ENCODE measurements around the gene IRX3. TPM values are rescaled to one million over a fixed set of nuclear protein-coding genes. Genes with fewer than 3 reads are reported as not detected.

The IRX3 gene
- total RNA-seq, 1 experiment from 2014 or later, result 2.4 TPM

DNA sequence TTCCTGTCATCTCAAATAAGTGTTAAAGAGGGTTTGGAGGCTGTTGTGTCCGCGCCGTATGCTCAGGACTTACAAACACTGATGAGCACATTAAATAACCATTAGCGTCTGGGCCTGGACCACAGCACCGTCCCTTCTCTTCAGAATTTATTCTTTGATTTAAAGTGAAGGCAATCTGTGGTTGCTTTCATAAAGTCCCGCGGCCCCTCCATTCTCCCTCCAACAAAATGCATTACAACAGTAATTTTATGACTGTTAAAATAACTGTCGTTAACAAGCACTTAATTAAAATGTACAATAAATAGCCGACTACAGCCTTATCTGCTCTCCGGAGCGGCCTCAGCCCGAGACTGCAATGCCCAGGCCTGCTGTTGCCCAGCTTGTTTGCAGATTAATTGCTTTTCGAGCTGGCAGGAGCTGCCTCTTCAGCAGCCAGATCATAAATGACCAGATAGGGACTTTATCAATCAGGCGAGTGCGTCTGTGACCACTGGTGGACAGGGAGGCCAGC is 30.6 kb upstream of the IRX3 start:
- H2BK20ac ChIP-seq (ENCODE audit: low read depth, low read length, poor library complexity, severe bottlenecking), result no peak overlapping the region
- H3K27me3 ChIP-seq (ENCODE audit: insufficient read depth, low read length), result no peaks in the 10 kb centered on the region
- no peak overlapping the region for H3K14ac ChIP-seq (ENCODE audit: insufficient read depth, low read length)
- no peak for DNase-seq
- no peaks in the 10 kb centered on the region for H3K23me2 ChIP-seq (ENCODE audit: insufficient read length, low read depth, low read length, poor library complexity, severe bottlenecking)
- no peak overlapping the region for H2AK5ac ChIP-seq (ENCODE audit: insufficient read length, low read length)
- no peak overlapping the region for H2BK12ac ChIP-seq (ENCODE audit: insufficient read length, low read depth, low read length)
- H3K23ac ChIP-seq (ENCODE audit: insufficient read length, low read depth, low read length), result no peak overlapping the region
- H3K79me1 ChIP-seq (ENCODE audit: insufficient read depth, low read depth, low read length, poor library complexity, severe bottlenecking), result no peaks in the 10 kb centered on the region
- H2BK120ac ChIP-seq (ENCODE audit: low read depth, low read length, poor library complexity, severe bottlenecking), result no peak overlapping the region
- H3K9me3 Mint-ChIP-seq, result peaks cover 0 to 5% of the 10 kb centered on the region in 2 experiments; a peak in 1 of 5 replicates
- no peak overlapping the region for H3K56ac ChIP-seq (ENCODE audit: insufficient read length, low read depth, low read length)
- peaks cover 12% of the 10 kb centered on the region; the same call in 1 of the 2 replicates for H3K4me1 ChIP-seq (ENCODE audit: insufficient read depth, low read length)
- H3K27me3 Mint-ChIP-seq (ENCODE audit: low read depth), result peaks cover 11% of the 10 kb centered on the region
- H4K91ac ChIP-seq (ENCODE audit: insufficient read length, low read depth, low read length), result no peak overlapping the region
- H3K4me2 ChIP-seq (ENCODE audit: insufficient read depth, insufficient read length, low read length), result no peak overlapping the region
- no peak overlapping the region for H3K27ac ChIP-seq (ENCODE audit: insufficient read length, low read depth, low read length)
- H3K18ac ChIP-seq (ENCODE audit: insufficient read length, low read depth, low read length), result no peak overlapping the region
- no peak overlapping the region for H3T11ph ChIP-seq (ENCODE audit: low read length)
- H4K8ac ChIP-seq (replicated peaks; ENCODE audit: insufficient read length, low read depth, low read length), result no peak overlapping the region
- H3K4ac ChIP-seq (ENCODE audit: low read depth, low read length), result no peak overlapping the region
- H3K4me1 Mint-ChIP-seq, result peaks cover 19 to 23% of the 10 kb centered on the region in 2 experiments
- no peak overlapping the region for H4K5ac ChIP-seq (ENCODE audit: insufficient read length, low read depth, low read length)
- no peaks in the 10 kb centered on the region for H3K36me3 Mint-ChIP-seq (ENCODE audit: insufficient read depth in 1 of 3, low read depth in 3 of 3)
- no peaks in the 10 kb centered on the region for H4K20me1 ChIP-seq (ENCODE audit: control insufficient read depth, insufficient read depth, insufficient read length)
- H2BK5ac ChIP-seq (ENCODE audit: insufficient read length, low read length), result no peak overlapping the region
- no peak overlapping the region for H3K4me3 Mint-ChIP-seq
- no peaks in the 10 kb centered on the region for H3K79me2 ChIP-seq (ENCODE audit: insufficient read depth, low read length)
- 0 out of 7 replicates have a peak overlapping the region, but pooled peaks of 1 of the 3 experiments have one; percentile 57 for H3K27ac Mint-ChIP-seq
- H2AFZ ChIP-seq (ENCODE audit: low read length), result no peak overlapping the region
- no peak overlapping the region for H3K9ac ChIP-seq (ENCODE audit: extremely low read depth, insufficient read length, low read length)
- no peak overlapping the region for H2BK15ac ChIP-seq (ENCODE audit: low read depth, low read length)
- TF ChIP-seq, protein P1, sequence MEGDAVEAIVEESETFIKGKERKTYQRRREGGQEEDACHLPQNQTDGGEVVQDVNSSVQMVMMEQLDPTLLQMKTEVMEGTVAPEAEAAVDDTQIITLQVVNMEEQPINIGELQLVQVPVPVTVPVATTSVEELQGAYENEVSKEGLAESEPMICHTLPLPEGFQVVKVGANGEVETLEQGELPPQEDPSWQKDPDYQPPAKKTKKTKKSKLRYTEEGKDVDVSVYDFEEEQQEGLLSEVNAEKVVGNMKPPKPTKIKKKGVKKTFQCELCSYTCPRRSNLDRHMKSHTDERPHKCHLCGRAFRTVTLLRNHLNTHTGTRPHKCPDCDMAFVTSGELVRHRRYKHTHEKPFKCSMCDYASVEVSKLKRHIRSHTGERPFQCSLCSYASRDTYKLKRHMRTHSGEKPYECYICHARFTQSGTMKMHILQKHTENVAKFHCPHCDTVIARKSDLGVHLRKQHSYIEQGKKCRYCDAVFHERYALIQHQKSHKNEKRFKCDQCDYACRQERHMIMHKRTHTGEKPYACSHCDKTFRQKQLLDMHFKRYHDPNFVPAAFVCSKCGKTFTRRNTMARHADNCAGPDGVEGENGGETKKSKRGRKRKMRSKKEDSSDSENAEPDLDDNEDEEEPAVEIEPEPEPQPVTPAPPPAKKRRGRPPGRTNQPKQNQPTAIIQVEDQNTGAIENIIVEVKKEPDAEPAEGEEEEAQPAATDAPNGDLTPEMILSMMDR (conservative IDR thresholded peaks at IDR 0.05), result no peak
- H3K9me3 ChIP-seq (ENCODE audit: control insufficient read depth, low read depth, low read length), result no peaks in the 10 kb centered on the region
- WGBS (ENCODE audit: extremely low coverage, insufficient read length, low lambda C conversion rate), result no CpG with 5 or more reads among the region's 15 CpGs
